BJ (cell line): ENCODE results near the gene CYP2C19. TPM values are rescaled to one million over a fixed set of nuclear protein-coding genes. Genes with fewer than 3 reads are reported as not detected.
"Not testable (repeated sequence)": the region's sequence is repeated elsewhere in the genome, so short reads cannot be mapped to it uniquely, and the experiment has no call there.

ENCODE experiments used
- CTCF ChIA-PET: fragments of 350-600 bp; formaldehyde crosslinking; extraction: SDS; loops from one replicate; lab custom pipeline; 2021; ENCODE audit warnings: antibody characterized with exemption, inconsistent platforms; lab: Yijun Ruan, JAX
- POLR2A ChIA-PET: fragments of 300-600 bp; sonication (Branson Sonifier 250); formaldehyde crosslinking; extraction: SDS; loops from one replicate; lab custom pipeline; 2021; ENCODE audit warnings: antibody characterized with exemption; lab: Charles Lee
- DNase-seq: peaks from one replicate; pipeline ENCODE4 v3.0.0-alpha.2; 2011; ENCODE audit warnings: low read depth
- H3K27me3 ChIP-seq: 2 replicates; pipeline ENCODE4 v1.6.0; 2011; ENCODE audit warnings: low read length; ENCODE audit not compliant: control insufficient read depth, insufficient read depth
- H3K36me3 ChIP-seq: 2 replicates; pipeline ENCODE4 v1.5.1; 2011; ENCODE audit warnings: low read length; ENCODE audit not compliant: control insufficient read depth, insufficient read depth
- H3K4me3 ChIP-seq: 2 replicates; pipeline ENCODE4 v1.5.1; 2011; ENCODE audit warnings: low read depth, mild to moderate bottlenecking, control low read depth, low read length
- CTCF ChIP-seq: IDR thresholded peaks from 2 replicates; pipeline ENCODE4 v1.5.1; 2011; ENCODE audit warnings: low read depth, mild to moderate bottlenecking, control low read depth, inconsistent platforms, low read length, moderate library complexity; ENCODE audit not compliant: insufficient read depth
- polyA plus RNA-seq: library from polyadenylated mRNA; depleted of rRNA; stranded (reverse); fragments of >200 nt; gene quantifications from 2 replicates; pipeline ENCODE4 v1.2.3, GENCODE V29; 2011

The CYP2C19 gene
- polyA plus RNA-seq, 1 experiment: not detected

GRCh38 chr10:94747838-94748237 lies 14.6 kb upstream of the CYP2C19 start:
- H3K4me3 ChIP-seq: no peak overlapping the region
- no peaks in the 10 kb centered on the region for H3K27me3 ChIP-seq
- ChIA-PET CTCF (no interaction called here), POLR2A (no interaction called here)
- no peak for DNase-seq
- TF ChIP-seq CTCF: no peak
- H3K36me3 ChIP-seq: no peaks in the 10 kb centered on the region

GRCh38 chr10:94757916-94758315 lies 4.6 kb upstream of the CYP2C19 start:
- no peak overlapping the region for H3K4me3 ChIP-seq
- POLR2A ChIA-PET: no interaction called here
- no peak for DNase-seq
- TF ChIP-seq CTCF: no peak
- no peaks in the 10 kb centered on the region for H3K27me3 ChIP-seq
- CTCF ChIA-PET: no interaction called here
- no peaks in the 10 kb centered on the region for H3K36me3 ChIP-seq

GRCh38 chr10:94760586-94761178 lies 1.8 kb upstream of the CYP2C19 start:
- Histone ChIP-seq H3K27me3 (no peaks in the 10 kb centered on the region), H3K36me3 (no peaks in the 10 kb centered on the region), H3K4me3 (no peak overlapping the region)
- DNase-seq: no peak
- TF ChIP-seq CTCF: no peak
- POLR2A ChIA-PET: no interaction called here
- CTCF ChIA-PET: no interaction called here

GRCh38 chr10:94775425-94775824 lies 12.9 kb downstream of the CYP2C19 start:
- H3K27me3 ChIP-seq, H3K36me3 ChIP-seq, POLR2A ChIA-PET, H3K4me3 ChIP-seq, DNase-seq, CTCF ChIA-PET: not testable (repeated sequence)

- POLR2A ChIA-PET: no interaction called here
- DNase-seq: no peak
Measured at GRCh38 chr10:94777886-94778458, 15.5 kb downstream of the CYP2C19 start.

More at GRCh38 chr10:94777886-94778458, 15.5 kb downstream of the CYP2C19 start:
- CTCF ChIA-PET: no interaction called here
- Histone ChIP-seq H3K36me3 (no peaks in the 10 kb centered on the region), H3K4me3 (no peak overlapping the region), H3K27me3 (no peaks in the 10 kb centered on the region)
- no peak for TF ChIP-seq CTCF
